ENCODE data around the gene ACP3.
"Not testable (repeated sequence)": the region's sequence is repeated elsewhere in the genome, so short reads cannot be mapped to it uniquely, and the experiment has no call there.

Gene ACP3

GRCh38 chr3:132292042-132292441 lies 25.2 kb upstream of the ACP3 start:
- no peak for TF ChIP-seq CTCF (IDR thresholded peaks at IDR 0.05; ENCODE audit: borderline replicate concordance, insufficient read depth, low read depth, low read length)
- no peak overlapping the region for H3K4me3 ChIP-seq (ENCODE audit: low read depth, low read length)

GRCh38 chr3:132293251-132293650 lies 24.0 kb upstream of the ACP3 start:
- TF ChIP-seq CTCF (IDR thresholded peaks at IDR 0.05; ENCODE audit: borderline replicate concordance, insufficient read depth, low read depth, low read length) = no peak
- H3K4me3 ChIP-seq (ENCODE audit: low read depth, low read length) = no peak overlapping the region

DNA sequence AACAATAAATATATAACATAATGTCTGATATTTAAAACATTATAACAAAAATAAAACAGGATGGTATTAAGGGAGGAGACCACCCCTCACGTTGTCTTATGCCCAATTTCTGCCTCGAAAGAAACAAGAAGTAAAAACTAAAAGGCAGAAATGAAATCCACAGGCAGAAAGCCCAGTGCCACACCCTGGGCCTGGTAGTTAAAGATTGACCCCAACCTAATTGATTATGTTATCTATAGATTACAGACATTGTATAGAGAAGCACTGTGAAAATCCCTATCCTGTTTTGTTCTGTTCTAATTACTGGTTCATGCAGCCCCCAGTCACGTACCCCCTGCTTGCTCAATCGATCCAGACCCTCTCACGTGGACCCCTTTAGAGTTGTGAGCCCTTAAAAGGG lies 22.3 kb upstream of the ACP3 start:
- no peak for TF ChIP-seq CTCF (IDR thresholded peaks at IDR 0.05; ENCODE audit: borderline replicate concordance, insufficient read depth, low read depth, low read length)
- no peak overlapping the region for H3K4me3 ChIP-seq (ENCODE audit: low read depth, low read length)

- H3K4me3 ChIP-seq (ENCODE audit: low read depth, low read length) = not testable (repeated sequence)
Measured at GRCh38 chr3:132303336-132304201, 13.6 kb upstream of the ACP3 start.

DNA sequence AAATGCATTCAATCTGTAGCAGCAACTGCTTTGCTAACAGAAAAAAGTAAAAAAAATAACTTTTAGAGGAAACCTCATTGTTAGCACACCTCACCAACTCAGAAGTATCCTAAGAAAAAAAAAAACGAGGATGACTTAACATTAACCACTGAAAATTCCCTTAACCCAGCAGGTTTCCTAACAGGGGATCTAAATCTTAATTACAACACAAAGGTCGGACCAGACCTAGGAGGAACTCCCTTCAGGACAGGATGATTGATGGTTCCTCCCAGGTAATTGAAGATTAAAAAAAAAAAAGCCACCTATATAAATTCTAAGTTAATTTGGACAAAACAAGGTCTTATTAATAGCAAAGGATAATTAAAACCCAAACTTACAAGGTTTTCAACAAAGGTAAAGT lies 12.9 kb upstream of the ACP3 start:
- H3K4me3 ChIP-seq (ENCODE audit: low read depth, low read length) = not testable (repeated sequence)

- not testable (repeated sequence) for H3K4me3 ChIP-seq (ENCODE audit: low read depth, low read length)
Measured at GRCh38 chr3:132310057-132310456, 7.2 kb upstream of the ACP3 start.

DNA sequence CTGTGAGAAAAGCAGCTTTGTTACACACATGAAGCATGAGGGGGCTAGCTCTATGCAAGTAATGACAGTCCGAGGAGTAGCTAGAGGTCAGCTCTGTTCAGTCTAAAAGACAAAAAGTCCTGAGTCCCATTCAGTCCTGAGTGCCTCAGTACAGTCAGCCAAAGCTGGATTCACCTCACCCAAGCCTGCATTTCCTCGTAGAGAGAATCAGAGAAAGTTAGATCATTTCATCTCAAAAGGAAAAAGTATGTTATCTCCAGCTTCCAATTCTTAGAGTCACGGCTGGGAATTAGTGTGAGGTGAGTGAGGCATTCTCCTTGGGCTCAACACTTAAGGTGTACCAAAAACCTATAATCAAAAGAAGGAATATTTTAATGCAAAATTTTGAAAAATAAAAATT lies 5.9 kb upstream of the ACP3 start:
- no peak for TF ChIP-seq CTCF (IDR thresholded peaks at IDR 0.05; ENCODE audit: borderline replicate concordance, insufficient read depth, low read depth, low read length)
- H3K4me3 ChIP-seq (ENCODE audit: low read depth, low read length) = no peak overlapping the region

GRCh38 chr3:132311841-132312240 lies 5.4 kb upstream of the ACP3 start:
- H3K4me3 ChIP-seq (ENCODE audit: low read depth, low read length) = no peak overlapping the region
- TF ChIP-seq CTCF (IDR thresholded peaks at IDR 0.05; ENCODE audit: borderline replicate concordance, insufficient read depth, low read depth, low read length) = no peak

DNA sequence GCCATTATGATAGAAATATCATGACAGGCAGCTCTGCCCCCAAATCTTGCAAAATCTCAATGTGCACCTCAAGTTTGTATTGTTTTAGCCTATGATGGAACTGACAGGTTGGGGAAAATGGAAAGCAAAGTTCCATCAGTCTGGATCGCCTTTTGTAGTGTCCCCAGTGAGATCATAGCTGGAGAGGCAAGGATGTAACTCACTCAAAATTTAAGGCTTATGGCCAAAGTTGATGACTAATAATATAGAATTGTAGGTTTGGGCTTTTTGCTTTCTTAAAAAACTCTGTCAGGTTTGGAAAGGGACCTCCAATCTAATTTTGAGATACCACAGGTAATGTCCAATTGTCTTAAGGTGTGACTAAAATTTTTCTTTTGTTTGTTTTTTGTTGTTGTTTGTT lies 1.4 kb upstream of the ACP3 start:
- no peak for TF ChIP-seq CTCF (IDR thresholded peaks at IDR 0.05; ENCODE audit: borderline replicate concordance, insufficient read depth, low read depth, low read length)
- H3K4me3 ChIP-seq (ENCODE audit: low read depth, low read length) = no peak overlapping the region

Data from GM12875 (cell line).